HepG2 (cell line): ENCODE results near the gene C3orf22. TPM values are rescaled to one million over a fixed set of nuclear protein-coding genes. Genes with fewer than 3 reads are reported as not detected.

Experiments
- JUND ChIP-seq: sonication (generic); formaldehyde crosslinking; IDR thresholded peaks from 2 replicates; pipeline ENCODE4 v1.8.0; 2022; ENCODE audit warnings: mild to moderate bottlenecking, missing genetic modification reagents
- MED8 ChIP-seq: sonication (generic); formaldehyde crosslinking; IDR thresholded peaks from 2 replicates; pipeline ENCODE4 v1.8.1; 2023; ENCODE audit warnings: mild to moderate bottlenecking, missing genetic modification reagents; ENCODE audit not compliant: insufficient replicate concordance
- NFKBIZ ChIP-seq: IDR thresholded peaks from 2 replicates; pipeline ENCODE4 v1.6.1; 2018; ENCODE audit warnings: missing genetic modification reagents, missing compliant biosample characterization
- PHB2 ChIP-seq: fragments of 450-650 bp; IDR thresholded peaks from 2 replicates; pipeline ENCODE4 v1.6.1; 2018; ENCODE audit not compliant: partially characterized antibody
- SCMH1 ChIP-seq: sonication (generic); formaldehyde crosslinking; IDR thresholded peaks from 2 replicates; pipeline ENCODE4 v1.9.0; 2021; ENCODE audit warnings: missing genetic modification reagents, mild to moderate bottlenecking, borderline replicate concordance
- SETDB1 ChIP-seq: sonication (generic); formaldehyde crosslinking; IDR thresholded peaks from 2 replicates; pipeline ENCODE4 v1.5.1; 2020; ENCODE audit warnings: missing genetic modification reagents, mild to moderate bottlenecking, borderline replicate concordance
- ZBTB10 ChIP-seq: sonication (generic); formaldehyde crosslinking; IDR thresholded peaks from 2 replicates; pipeline ENCODE4 v1.4.0; 2020; ENCODE audit warnings: missing genetic modification reagents, borderline replicate concordance
- ZBTB7B ChIP-seq: sonication (generic); formaldehyde crosslinking; IDR thresholded peaks from 2 replicates; pipeline ENCODE4 v1.4.0; 2020; ENCODE audit warnings: missing genetic modification reagents
- ZMYM2 ChIP-seq: sonication (generic); formaldehyde crosslinking; IDR thresholded peaks from 2 replicates; pipeline ENCODE4 v1.8.0; 2022; ENCODE audit warnings: mild to moderate bottlenecking, missing genetic modification reagents
- ZNF737 ChIP-seq: sonication (generic); formaldehyde crosslinking; IDR thresholded peaks from 2 replicates; pipeline ENCODE4 v1.5.0; 2020; ENCODE audit warnings: missing genetic modification reagents, mild to moderate bottlenecking, borderline replicate concordance
- ZNF878 ChIP-seq: sonication (generic); formaldehyde crosslinking; IDR thresholded peaks from 2 replicates; pipeline ENCODE4 v1.8.1; 2023; ENCODE audit warnings: mild to moderate bottlenecking, missing genetic modification reagents, moderate library complexity
- polyA plus RNA-seq, 8 experiments: library from polyadenylated mRNA; depleted of rRNA in 3 of 8; stranded (reverse) in 7 of 8; unstranded in 1 of 8; fragments of >200 nt; fragmentation: Illumina TruSeq in 4 of 8; extraction: Trizol in 4 of 8; gene quantifications; 2 replicates each; pipeline versions ENCODE4 v1.2.1 to v1.2.3, GENCODE V29; 2011 to 2016; ENCODE audit warnings: low read depth in 4 of 8, missing spikeins in 1 of 8, mixed read lengths in 1 of 8; ENCODE audit not compliant: insufficient read depth in 1 of 8
- total RNA-seq, 5 experiments: library from RNA; depleted of rRNA; stranded (reverse); fragments of >200 nt; fragmentation: Illumina TruSeq; extraction: Trizol; gene quantifications; 2 replicates each; pipeline ENCODE4 v1.2.3, GENCODE V29; 2016; ENCODE audit warnings: low read depth in 1 of 5
- TF ChIP-seq, protein P1 (sequence below): sonication (generic); formaldehyde crosslinking; IDR thresholded peaks from 2 replicates; pipeline ENCODE4 v1.4.0; 2020; ENCODE audit warnings: missing genetic modification reagents, borderline replicate concordance
- TF ChIP-seq, protein P2 (sequence below): sonication (generic); formaldehyde crosslinking; IDR thresholded peaks from 2 replicates; pipeline ENCODE4 v1.5.0; 2020; ENCODE audit warnings: missing genetic modification reagents, mild to moderate bottlenecking, borderline replicate concordance
- TF ChIP-seq, protein P3 (sequence below): sonication (generic); formaldehyde crosslinking; IDR thresholded peaks from 2 replicates; pipeline ENCODE4 v1.5.0; 2020; ENCODE audit warnings: mild to moderate bottlenecking, missing genetic modification reagents, borderline replicate concordance
- TF ChIP-seq, protein P4 (sequence below): sonication (generic); formaldehyde crosslinking; IDR thresholded peaks from 2 replicates; pipeline ENCODE4 v1.5.0; 2020; ENCODE audit warnings: missing genetic modification reagents, mild to moderate bottlenecking, borderline replicate concordance

Gene C3orf22
- total and polyA plus RNA-seq, 2 of the 13 experiments (the other 11 are each of a cell fraction or from before 2014, with no cell fraction given): not detected

DNA sequence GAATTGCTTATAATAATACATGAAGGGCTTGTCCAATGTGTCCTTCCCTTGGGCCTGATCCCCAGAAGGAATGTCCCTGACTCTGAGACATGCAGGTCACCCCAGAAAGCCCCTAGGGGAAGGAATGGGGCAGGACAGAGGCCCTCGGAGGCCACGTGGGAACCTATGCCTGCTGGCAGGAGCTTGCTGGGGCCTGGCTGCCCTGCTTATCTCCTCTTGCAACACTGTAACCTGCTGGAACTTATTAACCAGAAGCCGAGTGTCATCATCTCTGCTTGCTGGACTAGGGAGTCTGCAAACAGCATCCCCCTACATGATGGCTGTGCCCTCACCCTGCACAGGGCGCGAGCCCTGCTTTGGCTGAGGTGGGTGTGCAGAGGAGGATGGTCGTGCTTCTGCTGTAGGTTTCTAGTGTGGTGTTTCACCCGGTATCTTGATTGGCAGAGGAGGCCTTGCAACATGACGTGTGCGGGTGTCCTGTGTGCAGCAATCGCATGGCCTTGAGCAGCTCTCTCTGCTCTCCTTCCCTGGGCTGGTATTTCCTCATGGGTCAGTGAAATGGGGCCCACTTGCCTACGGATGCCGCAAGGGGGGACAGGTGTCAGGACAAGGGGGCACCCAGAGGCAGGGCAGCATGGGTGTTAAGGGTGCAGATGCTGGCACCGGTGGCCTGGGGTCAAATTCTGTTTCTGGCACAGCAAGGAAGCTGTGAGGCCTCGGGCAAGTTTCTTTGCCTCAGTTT, 29.8 kb downstream of the C3orf22 start (continued):
- TF ChIP-seq, protein P1, sequence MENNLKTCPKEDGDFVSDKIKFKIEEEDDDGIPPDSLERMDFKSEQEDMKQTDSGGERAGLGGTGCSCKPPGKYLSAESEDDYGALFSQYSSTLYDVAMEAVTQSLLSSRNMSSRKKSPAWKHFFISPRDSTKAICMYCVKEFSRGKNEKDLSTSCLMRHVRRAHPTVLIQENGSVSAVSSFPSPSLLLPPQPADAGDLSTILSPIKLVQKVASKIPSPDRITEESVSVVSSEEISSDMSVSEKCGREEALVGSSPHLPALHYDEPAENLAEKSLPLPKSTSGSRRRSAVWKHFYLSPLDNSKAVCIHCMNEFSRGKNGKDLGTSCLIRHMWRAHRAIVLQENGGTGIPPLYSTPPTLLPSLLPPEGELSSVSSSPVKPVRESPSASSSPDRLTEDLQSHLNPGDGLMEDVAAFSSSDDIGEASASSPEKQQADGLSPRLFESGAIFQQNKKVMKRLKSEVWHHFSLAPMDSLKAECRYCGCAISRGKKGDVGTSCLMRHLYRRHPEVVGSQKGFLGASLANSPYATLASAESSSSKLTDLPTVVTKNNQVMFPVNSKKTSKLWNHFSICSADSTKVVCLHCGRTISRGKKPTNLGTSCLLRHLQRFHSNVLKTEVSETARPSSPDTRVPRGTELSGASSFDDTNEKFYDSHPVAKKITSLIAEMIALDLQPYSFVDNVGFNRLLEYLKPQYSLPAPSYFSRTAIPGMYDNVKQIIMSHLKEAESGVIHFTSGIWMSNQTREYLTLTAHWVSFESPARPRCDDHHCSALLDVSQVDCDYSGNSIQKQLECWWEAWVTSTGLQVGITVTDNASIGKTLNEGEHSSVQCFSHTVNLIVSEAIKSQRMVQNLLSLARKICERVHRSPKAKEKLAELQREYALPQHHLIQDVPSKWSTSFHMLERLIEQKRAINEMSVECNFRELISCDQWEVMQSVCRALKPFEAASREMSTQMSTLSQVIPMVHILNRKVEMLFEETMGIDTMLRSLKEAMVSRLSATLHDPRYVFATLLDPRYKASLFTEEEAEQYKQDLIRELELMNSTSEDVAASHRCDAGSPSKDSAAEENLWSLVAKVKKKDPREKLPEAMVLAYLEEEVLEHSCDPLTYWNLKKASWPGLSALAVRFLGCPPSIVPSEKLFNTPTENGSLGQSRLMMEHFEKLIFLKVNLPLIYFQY: no peak; the same call in 1 of the 2 replicates
- no peak for TF ChIP-seq SCMH1 (CRISPR knock-in tag)
- TF ChIP-seq ZBTB7B (CRISPR knock-in tag): peak; percentile 69; the same call in 1 of the 2 replicates
- TF ChIP-seq, protein P2, sequence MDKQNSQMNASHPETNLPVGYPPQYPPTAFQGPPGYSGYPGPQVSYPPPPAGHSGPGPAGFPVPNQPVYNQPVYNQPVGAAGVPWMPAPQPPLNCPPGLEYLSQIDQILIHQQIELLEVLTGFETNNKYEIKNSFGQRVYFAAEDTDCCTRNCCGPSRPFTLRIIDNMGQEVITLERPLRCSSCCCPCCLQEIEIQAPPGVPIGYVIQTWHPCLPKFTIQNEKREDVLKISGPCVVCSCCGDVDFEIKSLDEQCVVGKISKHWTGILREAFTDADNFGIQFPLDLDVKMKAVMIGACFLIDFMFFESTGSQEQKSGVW (CRISPR knock-in tag): no peak
- TF ChIP-seq, protein P3, sequence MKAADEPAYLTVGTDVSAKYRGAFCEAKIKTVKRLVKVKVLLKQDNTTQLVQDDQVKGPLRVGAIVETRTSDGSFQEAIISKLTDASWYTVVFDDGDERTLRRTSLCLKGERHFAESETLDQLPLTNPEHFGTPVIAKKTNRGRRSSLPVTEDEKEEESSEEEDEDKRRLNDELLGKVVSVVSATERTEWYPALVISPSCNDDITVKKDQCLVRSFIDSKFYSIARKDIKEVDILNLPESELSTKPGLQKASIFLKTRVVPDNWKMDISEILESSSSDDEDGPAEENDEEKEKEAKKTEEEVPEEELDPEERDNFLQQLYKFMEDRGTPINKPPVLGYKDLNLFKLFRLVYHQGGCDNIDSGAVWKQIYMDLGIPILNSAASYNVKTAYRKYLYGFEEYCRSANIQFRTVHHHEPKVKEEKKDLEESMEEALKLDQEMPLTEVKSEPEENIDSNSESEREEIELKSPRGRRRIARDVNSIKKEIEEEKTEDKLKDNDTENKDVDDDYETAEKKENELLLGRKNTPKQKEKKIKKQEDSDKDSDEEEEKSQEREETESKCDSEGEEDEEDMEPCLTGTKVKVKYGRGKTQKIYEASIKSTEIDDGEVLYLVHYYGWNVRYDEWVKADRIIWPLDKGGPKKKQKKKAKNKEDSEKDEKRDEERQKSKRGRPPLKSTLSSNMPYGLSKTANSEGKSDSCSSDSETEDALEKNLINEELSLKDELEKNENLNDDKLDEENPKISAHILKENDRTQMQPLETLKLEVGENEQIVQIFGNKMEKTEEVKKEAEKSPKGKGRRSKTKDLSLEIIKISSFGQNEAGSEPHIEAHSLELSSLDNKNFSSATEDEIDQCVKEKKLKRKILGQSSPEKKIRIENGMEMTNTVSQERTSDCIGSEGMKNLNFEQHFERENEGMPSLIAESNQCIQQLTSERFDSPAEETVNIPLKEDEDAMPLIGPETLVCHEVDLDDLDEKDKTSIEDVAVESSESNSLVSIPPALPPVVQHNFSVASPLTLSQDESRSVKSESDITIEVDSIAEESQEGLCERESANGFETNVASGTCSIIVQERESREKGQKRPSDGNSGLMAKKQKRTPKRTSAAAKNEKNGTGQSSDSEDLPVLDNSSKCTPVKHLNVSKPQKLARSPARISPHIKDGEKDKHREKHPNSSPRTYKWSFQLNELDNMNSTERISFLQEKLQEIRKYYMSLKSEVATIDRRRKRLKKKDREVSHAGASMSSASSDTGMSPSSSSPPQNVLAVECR (CRISPR knock-in tag): peak; percentile 79; the same call in 1 of the 2 replicates
- TF ChIP-seq JUND: peak; percentile 41; the same call in 1 of the 2 replicates
- TF ChIP-seq ZNF737 (CRISPR knock-in tag): 0 out of 2 replicates have a peak, but pooled peaks have one; percentile 53
- TF ChIP-seq, protein P4, sequence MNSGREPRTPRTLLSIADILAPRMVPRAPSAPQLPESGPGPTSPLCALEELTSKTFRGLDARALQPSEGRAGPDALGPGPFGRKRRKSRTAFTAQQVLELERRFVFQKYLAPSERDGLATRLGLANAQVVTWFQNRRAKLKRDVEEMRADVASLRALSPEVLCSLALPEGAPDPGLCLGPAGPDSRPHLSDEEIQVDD: no peak
- TF ChIP-seq NFKBIZ: peak; percentile 46; the same call in 1 of the 2 replicates
- no peak for TF ChIP-seq ZMYM2 (CRISPR knock-in tag)
- TF ChIP-seq SETDB1 (CRISPR knock-in tag): no peak
- peak; percentile 96; the same call in 1 of the 2 replicates for TF ChIP-seq ZBTB10 (CRISPR knock-in tag)
- TF ChIP-seq ZNF878 (CRISPR knock-in tag): no peak
- no peak for TF ChIP-seq PHB2
- peak; percentile 76 for TF ChIP-seq MED8 (CRISPR knock-in tag)
